Upper lobe of left lung (tissue), 6 donors: ENCODE results near the gene ARGLU1. TPM values are rescaled to one million over a fixed set of nuclear protein-coding genes. Genes with fewer than 3 reads are reported as not detected.

Source experiments
- ATAC-seq, 2 donors: fragments of 200-7000 bp; cut with Tn5 transposase; one replicate each; pipeline ENCODE4 v1.9.1; 2022; ENCODE audit warnings: mild to moderate bottlenecking in 2 of 2, moderate library complexity in 2 of 2; ENCODE audit not compliant: low FRiP score in 2 of 2
- DNase-seq, 2 donors: peaks; one replicate each; pipeline ENCODE4 v3.0.0-alpha.2; 2019 to 2020
- H3K27ac ChIP-seq, 4 donors: fragments of 200-600 bp; sonication (generic); one replicate each; pipeline ENCODE4 v1.5.1; 2016 to 2019
- H3K27me3 ChIP-seq, 4 donors: fragments of 200-600 bp; sonication (generic); one replicate each; pipeline ENCODE4 v1.5.1; 2017 to 2019
- H3K36me3 ChIP-seq, 4 donors: fragments of 200-600 bp; sonication (generic); one replicate each; pipeline ENCODE4 v1.5.1; 2016 to 2019
- H3K4me1 ChIP-seq, 4 donors: fragments of 200-600 bp; sonication (generic); one replicate each; pipeline ENCODE4 v1.5.1; 2018 to 2019
- H3K4me3 ChIP-seq, 4 donors: fragments of 200-600 bp; sonication (generic); one replicate each; pipeline ENCODE4 v1.5.1; 2017 to 2019; ENCODE audit warnings: mild to moderate bottlenecking in 2 of 4, moderate library complexity in 1 of 4
- H3K9me3 ChIP-seq, 4 donors: fragments of 200-600 bp; sonication (generic); one replicate each; pipeline ENCODE4 v1.5.1; 2018 to 2019
- CTCF ChIP-seq, 6 experiments: fragments of 450-650 bp in 4 of 6; fragments of 200-600 bp in 2 of 6; sonication (generic) in 2 of 6; IDR thresholded peaks; one replicate each; pipeline ENCODE4 v1.5.1; 2016 to 2019; ENCODE audit warnings: antibody characterized with exemption in 6 of 6
- EP300 ChIP-seq, 4 donors: sonication (generic); formaldehyde crosslinking; IDR thresholded peaks; one replicate each; pipeline ENCODE4 v1.5.1; 2017; ENCODE audit warnings: antibody characterized with exemption in 4 of 4, control low read depth in 2 of 4
- POLR2A ChIP-seq, 4 donors: fragments of 450-650 bp; IDR thresholded peaks; one replicate each; pipeline ENCODE4 v1.5.1; 2016 to 2017; ENCODE audit warnings: antibody characterized with exemption in 4 of 4, mild to moderate bottlenecking in 2 of 4
- POLR2AphosphoS5 ChIP-seq, 2 donors: sonication (generic); formaldehyde crosslinking; IDR thresholded peaks; one replicate each; pipeline ENCODE4 v1.5.1; 2017; ENCODE audit warnings: antibody characterized with exemption in 2 of 2
- WGBS, 2 donors: methylation state at CpG; one replicate each; pipeline ENCODE4 v1.1.5; 2017 to 2018; 5-methylcytosine and 5-hydroxymethylcytosine counted together
- total RNA-seq, 6 donors: library from RNA; depleted of rRNA in 4 of 6; stranded (reverse); fragments of >200 nt in 4 of 6; gene quantifications; one replicate each; pipeline versions ENCODE4 v1.1.0 to v1.2.1, GENCODE V29; 2016 to 2021
- donor health status: DM: no; HTN: no; CAD: no; lungs with moderate emphysema.
- donor health status: DM: no; HTN: yes; CAD: no; lungs with severe emphysema.

The ARGLU1 gene
- total RNA-seq, 6 donors from 2014 or later, result 73.6 to 411 (median 121) TPM

DNA sequence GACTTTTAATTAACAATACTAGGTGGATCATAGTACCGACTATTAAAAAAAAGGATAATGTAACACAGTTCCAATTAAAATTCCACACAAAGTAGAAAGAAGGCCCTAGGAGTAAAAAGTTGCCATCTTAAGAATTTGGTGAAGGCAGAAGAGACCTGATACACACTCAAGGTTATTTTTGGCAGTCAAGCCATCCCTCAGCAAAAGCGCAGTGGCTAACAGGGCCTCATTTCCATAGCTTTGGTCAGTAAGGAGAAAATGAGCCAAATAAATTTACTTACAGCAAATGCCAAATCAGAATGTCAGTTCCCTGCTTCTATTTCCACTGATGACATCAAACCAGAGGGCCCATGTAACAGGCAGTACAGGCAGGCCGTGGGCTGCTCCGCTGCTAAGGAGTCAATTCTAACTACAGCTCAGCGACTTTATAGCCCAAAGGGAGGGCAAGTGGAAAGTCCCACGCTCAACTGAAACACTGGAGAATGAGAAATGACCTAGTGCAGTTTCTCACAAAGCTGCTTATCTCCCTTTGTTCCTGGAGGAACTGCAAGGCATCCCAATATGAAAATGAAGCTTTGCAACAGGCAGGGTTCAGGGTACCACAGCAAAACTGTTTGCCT, 6.3 kb downstream of the ARGLU1 start:
- peaks cover 8 to 28% (median 10%) of the 10 kb centered on the region in 4 donors for H3K36me3 ChIP-seq
- ATAC-seq (peak in 1 of 2 donors; percentile 56), DNase-seq (no peak)
- H3K9me3 ChIP-seq, result no peaks in the 10 kb centered on the region
- H3K4me1 ChIP-seq, result peaks cover 54 to 67% (median 60%) of the 10 kb centered on the region in 4 donors
- peak overlapping the region in 1 of 4 donors; percentile 6 for H3K4me3 ChIP-seq
- WGBS, 2 donors, result 41 to 58% methylated on average over 6 of the region's 6 CpGs
- no peaks in the 10 kb centered on the region for H3K27me3 ChIP-seq
- H3K27ac ChIP-seq, result peak overlapping the region in 3 of 4 donors; percentile 22 to 71 (median 29)
- TF ChIP-seq EP300 (IDR thresholded peaks at IDR 0.05) (no peak), CTCF (IDR thresholded peaks at IDR 0.05) (no peak), POLR2AphosphoS5 (IDR thresholded peaks at IDR 0.05) (peak in 1 of 2 donors; percentile 67), POLR2A (IDR thresholded peaks at IDR 0.05) (no peak)

DNA sequence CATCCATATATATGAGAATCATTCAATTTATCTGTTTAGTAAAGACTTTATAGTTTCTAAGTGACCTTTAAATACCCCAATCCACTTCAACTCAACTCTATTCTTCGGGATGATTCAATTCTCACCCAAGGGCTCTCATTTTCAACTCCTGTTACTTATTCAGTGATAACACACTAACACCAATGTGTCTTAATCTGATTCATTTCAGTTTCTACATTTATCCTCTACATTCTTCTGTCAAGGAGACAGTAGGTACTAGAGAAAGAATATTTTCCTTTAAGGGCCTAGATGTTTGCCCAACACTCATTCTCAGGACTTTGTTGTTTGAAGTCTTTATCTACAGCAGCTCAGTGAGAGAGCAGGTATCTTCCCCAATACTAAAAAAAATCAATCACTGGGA, 7.1 kb downstream of the ARGLU1 start:
- H3K36me3 ChIP-seq, result peaks cover 13 to 37% (median 13%) of the 10 kb centered on the region in 4 donors
- H3K4me1 ChIP-seq, result peaks cover 46 to 66% (median 53%) of the 10 kb centered on the region in 4 donors
- no peak overlapping the region for H3K4me3 ChIP-seq
- peak overlapping the region in 1 of 4 donors; percentile 71 for H3K27ac ChIP-seq
- DNase-seq (no peak), ATAC-seq (no peak)
- H3K9me3 ChIP-seq, result no peaks in the 10 kb centered on the region
- H3K27me3 ChIP-seq, result no peaks in the 10 kb centered on the region
- WGBS, 2 donors, result 51 to 54% methylated on average over 1 of the region's 1 CpG
- TF ChIP-seq POLR2A (IDR thresholded peaks at IDR 0.05) (no peak), POLR2AphosphoS5 (IDR thresholded peaks at IDR 0.05) (no peak), EP300 (IDR thresholded peaks at IDR 0.05) (no peak), CTCF (IDR thresholded peaks at IDR 0.05) (no peak)

DNA sequence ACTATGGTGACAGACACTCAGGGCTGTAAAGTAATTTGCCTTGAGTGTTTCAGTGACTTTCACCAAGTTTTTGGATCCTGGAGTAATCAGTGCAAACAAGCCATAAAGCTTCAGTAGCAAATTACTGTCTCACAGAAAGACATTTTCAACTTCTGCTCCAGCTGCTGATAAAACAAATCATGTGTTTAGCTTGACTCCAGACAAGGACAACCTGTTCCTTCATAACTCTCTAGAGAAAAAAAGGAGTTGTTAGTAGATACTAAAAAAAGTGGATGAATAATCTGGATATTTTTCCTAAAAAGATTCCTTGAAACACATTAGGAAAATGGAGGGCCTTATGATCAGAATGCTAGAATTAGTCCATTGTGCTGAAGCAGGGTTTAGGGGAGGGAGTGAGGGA, 9.4 kb downstream of the ARGLU1 start:
- TF ChIP-seq POLR2AphosphoS5 (IDR thresholded peaks at IDR 0.05) (no peak), EP300 (IDR thresholded peaks at IDR 0.05) (no peak), CTCF (IDR thresholded peaks at IDR 0.05) (no peak), POLR2A (IDR thresholded peaks at IDR 0.05) (no peak)
- Histone ChIP-seq H3K27me3 (no peaks in the 10 kb centered on the region), H3K36me3 (peaks cover 16 to 60% (median 29%) of the 10 kb centered on the region in 4 donors), H3K4me1 (peaks cover 26 to 49% (median 30%) of the 10 kb centered on the region in 4 donors), H3K4me3 (no peak overlapping the region), H3K27ac (peak overlapping the region in 2 of 4 donors; percentile 26 to 41), H3K9me3 (no peaks in the 10 kb centered on the region)
- DNase-seq (no peak), ATAC-seq (no peak)

- Histone ChIP-seq H3K36me3 (peaks cover 20 to 73% (median 29%) of the 10 kb centered on the region in 4 donors), H3K27me3 (no peaks in the 10 kb centered on the region), H3K4me1 (peaks cover 12 to 36% (median 25%) of the 10 kb centered on the region in 4 donors), H3K27ac (peak overlapping the region in 2 of 4 donors; percentile 11 to 18), H3K9me3 (no peaks in the 10 kb centered on the region), H3K4me3 (no peak overlapping the region)
- ATAC-seq (no peak), DNase-seq (no peak)
- TF ChIP-seq POLR2AphosphoS5 (IDR thresholded peaks at IDR 0.05), result no peak
- no peak for TF ChIP-seq POLR2A (IDR thresholded peaks at IDR 0.05)
- no peak for TF ChIP-seq EP300 (IDR thresholded peaks at IDR 0.05)
- TF ChIP-seq CTCF (IDR thresholded peaks at IDR 0.05), result no peak
- 90 to 94% methylated on average over 4 of the region's 4 CpGs for WGBS, 2 donors
Observed at GRCh38 chr13:106555631-106556328, 12.2 kb downstream of the ARGLU1 start.
